A549 (cell line): ENCODE data around the gene EIF3L.

Source experiments
- CTCF ChIP-seq: fragments of >200 bp; sonication (Bioruptor Twin); formaldehyde crosslinking; IDR thresholded peaks from 3 replicates; pipeline ENCODE4 v1.5.1; 2016
- FOSL2 ChIP-seq, 2 experiments: fragments of 450-650 bp in 1 of 2; fragments of >200 bp in 1 of 2; sonication (Bioruptor Twin) in 1 of 2; formaldehyde crosslinking; IDR thresholded peaks; 2 replicates each; pipeline versions ENCODE4 v1.5.0 to v1.6.1; 2016 to 2020; ENCODE audit warnings: mild to moderate bottlenecking in 1 of 2, moderate library complexity in 1 of 2
- MAX ChIP-seq: IDR thresholded peaks from 2 replicates; pipeline ENCODE4 v1.6.1; 2012
- POLR2A ChIP-seq: IDR thresholded peaks from 2 replicates; pipeline ENCODE4 v1.6.1; 2012; ENCODE audit warnings: mild to moderate bottlenecking, low read length
- TP53 ChIP-seq: fragments of 250-450 bp; sonication (Bioruptor Pico); IDR thresholded peaks from 2 replicates; pipeline ENCODE4 v1.5.0; 2021; ENCODE audit warnings: mild to moderate bottlenecking, moderate library complexity
- ZFP36 ChIP-seq: fragments of 450-650 bp; IDR thresholded peaks from 2 replicates; pipeline ENCODE4 v1.6.1; 2014; ENCODE audit warnings: borderline replicate concordance; ENCODE audit not compliant: partially characterized antibody

- TF ChIP-seq FOSL2 (IDR thresholded peaks at IDR 0.05) (no peak), FOSL2 (CRISPR knock-in tag; IDR thresholded peaks at IDR 0.05) (no peak), POLR2A (no peak), CTCF (no peak), MAX (no peak), TP53 (CRISPR knock-in tag) (no peak), ZFP36 (no peak)
Observed at GRCh38 chr22:37809672-37810333, 39.4 kb upstream of the EIF3L start.
